Activated naive CD4-positive, alpha-beta T cell treated with anti-CD3 and anti-CD28 coated beads for 36 hours (primary cell): ENCODE results near the gene ABCB11. TPM values are rescaled to one million over a fixed set of nuclear protein-coding genes. Genes with fewer than 3 reads are reported as not detected.
"Not testable (repeated sequence)": the region's sequence is repeated elsewhere in the genome, so short reads cannot be mapped to it uniquely, and the experiment has no call there.

Experiments used
- CTCF ChIA-PET: fragments of 350-600 bp; sonication (Branson Sonifier 250); formaldehyde crosslinking; loops from one replicate; lab custom pipeline; 2021; ENCODE audit warnings: antibody characterized with exemption; lab: Charles Lee
- DNase-seq: peaks from one replicate; pipeline ENCODE4 v3.0.0-alpha.2; 2020
- H3K27ac Mint-ChIP-seq: one replicate; pipeline ENCODE4 v1.8.0; 2021; ENCODE audit warnings: mild to moderate bottlenecking, mixed read lengths
- H3K27me3 Mint-ChIP-seq: one replicate; pipeline ENCODE4 v1.8.0; 2021; ENCODE audit warnings: low read depth, mixed read lengths
- H3K36me3 Mint-ChIP-seq: one replicate; pipeline ENCODE4 v1.8.0; 2021; ENCODE audit warnings: low read depth, mixed read lengths
- H3K4me1 Mint-ChIP-seq: one replicate; pipeline ENCODE4 v1.8.0; 2021; ENCODE audit warnings: low read depth, mixed read lengths
- H3K4me3 Mint-ChIP-seq: one replicate; pipeline ENCODE4 v1.8.0; 2021; ENCODE audit warnings: mild to moderate bottlenecking, moderate library complexity, mixed read lengths
- H3K9me3 Mint-ChIP-seq: one replicate; pipeline ENCODE4 v1.8.0; 2021; ENCODE audit warnings: mixed read lengths
- intact Hi-C: fragments of 100-400 bp; cut with micrococcal nuclease; formaldehyde crosslinking; loops from one replicate; pipeline ENCODE4 v1.15.1; 2023
- total RNA-seq, 2 experiments: library from RNA; stranded (reverse); gene quantifications; one replicate each; pipeline ENCODE4 v1.2.3, GENCODE V29; 2021

Gene ABCB11
- total RNA-seq, 2 experiments from 2014 or later = not detected

- Mint-ChIP-seq H3K36me3 (no peaks in the 10 kb centered on the region), H3K27me3 (peaks cover 6% of the 10 kb centered on the region), H3K27ac (no peak overlapping the region), H3K4me3 (no peak overlapping the region), H3K4me1 (no peaks in the 10 kb centered on the region), H3K9me3 (no peaks in the 10 kb centered on the region)
- CTCF ChIA-PET = interaction anchor here (0.5 to 1.7 kb wide), 2 partner anchors 9 to 174 kb away, joined by 3 to 4 read pairs; no protein-coding TSS in a partner anchor
- no peak for DNase-seq
- intact Hi-C loops = no loop called here
These were observed 95.1 kb downstream of the ABCB11 start for GRCh38 chr2:168935810-168936581.

DNA sequence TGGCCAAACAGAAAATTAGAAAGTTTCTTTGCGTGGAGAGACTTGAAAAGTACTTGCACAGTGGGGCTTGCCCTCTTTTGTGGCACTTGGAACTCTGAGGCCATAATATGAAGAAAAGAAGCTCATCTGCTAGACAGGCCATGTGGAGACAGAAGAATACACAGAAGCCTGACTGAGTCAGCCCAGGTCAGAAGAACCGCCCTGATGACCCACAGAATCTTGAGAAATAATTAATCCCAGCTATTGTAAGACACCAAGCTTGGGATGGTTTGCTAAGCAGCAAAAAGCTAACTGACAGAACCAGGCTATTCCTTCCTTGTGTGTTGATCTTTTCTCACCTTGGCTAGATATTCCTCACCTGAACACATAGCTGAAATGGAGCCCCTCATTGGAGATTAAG is 96.3 kb downstream of the ABCB11 start:
- Mint-ChIP-seq H3K27ac (no peak overlapping the region), H3K36me3 (no peaks in the 10 kb centered on the region), H3K4me1 (no peaks in the 10 kb centered on the region), H3K4me3 (no peak overlapping the region), H3K27me3 (peaks cover 6% of the 10 kb centered on the region), H3K9me3 (no peaks in the 10 kb centered on the region)
- DNase-seq = no peak
- CTCF ChIA-PET = no interaction called here
- intact Hi-C loops = no loop called here

DNA sequence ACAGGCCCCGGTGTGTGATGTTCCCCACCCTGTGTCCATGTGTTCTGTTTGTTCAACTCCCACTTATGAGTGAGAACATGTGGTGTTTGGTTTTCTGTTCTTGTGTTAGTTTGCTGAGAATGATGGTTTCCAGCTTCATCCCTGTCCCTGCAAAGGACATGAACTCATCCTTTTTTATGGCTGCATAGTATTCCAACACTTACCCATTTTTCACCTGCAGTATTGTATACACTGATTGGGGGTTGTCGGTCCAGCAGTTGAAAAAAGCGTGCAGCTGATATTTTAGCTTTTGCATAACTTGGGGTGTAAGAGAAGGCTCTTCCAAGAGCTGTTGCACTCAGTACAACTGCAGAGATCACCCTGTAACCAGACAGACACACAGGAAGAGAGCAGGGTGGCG is 99.0 kb downstream of the ABCB11 start:
- H3K4me3 Mint-ChIP-seq, H3K9me3 Mint-ChIP-seq, H3K27ac Mint-ChIP-seq, intact Hi-C loops, CTCF ChIA-PET, H3K4me1 Mint-ChIP-seq, H3K36me3 Mint-ChIP-seq, DNase-seq: not testable (repeated sequence)
- peaks cover 10% of the 10 kb centered on the region for H3K27me3 Mint-ChIP-seq

GRCh38 chr2:168930242-168930641 is 100.9 kb downstream of the ABCB11 start:
- Mint-ChIP-seq H3K27ac (no peak overlapping the region), H3K4me3 (no peak overlapping the region), H3K9me3 (no peaks in the 10 kb centered on the region), H3K4me1 (no peaks in the 10 kb centered on the region), H3K36me3 (no peaks in the 10 kb centered on the region), H3K27me3 (peaks cover 14% of the 10 kb centered on the region)
- intact Hi-C loops = no loop called here
- CTCF ChIA-PET = interaction anchor here (1.5 to 1.6 kb wide), 2 partner anchors 9 to 19 kb away, joined by 3 to 4 read pairs; no protein-coding TSS in a partner anchor
- DNase-seq = no peak

- H3K27me3 Mint-ChIP-seq = peaks cover 14% of the 10 kb centered on the region
- H3K36me3 Mint-ChIP-seq = no peaks in the 10 kb centered on the region
- H3K4me3 Mint-ChIP-seq = no peak overlapping the region
- H3K27ac Mint-ChIP-seq = no peak overlapping the region
- no peak for DNase-seq
- CTCF ChIA-PET = interaction anchor here (0.7 kb wide), 1 partner anchor 174 kb away, joined by 3 read pairs; no protein-coding TSS in a partner anchor
- no peaks in the 10 kb centered on the region for H3K9me3 Mint-ChIP-seq
- intact Hi-C loops = no loop called here
- H3K4me1 Mint-ChIP-seq = no peaks in the 10 kb centered on the region
These were observed 102.1 kb downstream of the ABCB11 start for GRCh38 chr2:168929031-168929430.

DNA sequence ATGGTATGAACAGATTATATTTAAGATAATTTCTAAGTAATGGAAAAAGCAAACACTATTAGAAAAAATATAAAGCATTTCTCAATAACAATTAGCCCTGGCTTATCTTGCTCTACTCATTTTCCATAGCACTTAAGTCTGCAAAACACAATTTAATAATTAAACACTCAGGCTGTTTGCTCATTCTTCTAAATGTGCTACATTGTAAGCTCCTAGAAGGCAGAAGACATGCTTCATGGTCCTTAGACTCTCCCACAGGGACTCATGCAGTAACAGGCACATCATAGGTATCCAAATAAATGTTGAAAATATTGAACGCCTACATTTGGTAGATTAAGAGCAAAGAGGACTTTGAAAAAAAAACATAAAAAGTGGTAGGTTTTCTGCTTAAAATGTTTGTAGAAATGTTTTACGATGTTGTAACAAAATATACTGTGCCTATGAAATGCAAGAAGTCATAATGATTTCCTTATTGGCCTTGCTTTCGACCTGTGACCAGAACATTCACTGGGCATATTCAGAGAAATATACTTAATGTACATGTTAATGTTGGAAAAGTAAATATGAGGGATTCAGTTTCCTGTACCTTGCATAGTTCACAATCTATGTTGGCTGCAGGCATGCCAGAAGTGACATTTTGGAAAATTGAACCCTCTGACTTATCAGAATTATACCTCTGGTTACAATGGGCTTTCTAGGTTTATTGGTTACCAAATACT is 102.9 kb downstream of the ABCB11 start:
- intact Hi-C loops = no loop called here
- Mint-ChIP-seq H3K36me3 (no peaks in the 10 kb centered on the region), H3K27ac (no peak overlapping the region), H3K27me3 (peaks cover 18% of the 10 kb centered on the region), H3K9me3 (no peaks in the 10 kb centered on the region), H3K4me3 (no peak overlapping the region), H3K4me1 (no peaks in the 10 kb centered on the region)
- CTCF ChIA-PET = no interaction called here
- no peak for DNase-seq

GRCh38 chr2:168926621-168927386 is 104.3 kb downstream of the ABCB11 start:
- CTCF ChIA-PET = no interaction called here
- H3K9me3 Mint-ChIP-seq = no peaks in the 10 kb centered on the region
- intact Hi-C loops = no loop called here
- no peak overlapping the region for H3K27ac Mint-ChIP-seq
- H3K4me3 Mint-ChIP-seq = no peak overlapping the region
- peaks cover 14% of the 10 kb centered on the region for H3K27me3 Mint-ChIP-seq
- H3K36me3 Mint-ChIP-seq = no peaks in the 10 kb centered on the region
- DNase-seq = no peak
- no peaks in the 10 kb centered on the region for H3K4me1 Mint-ChIP-seq

DNA sequence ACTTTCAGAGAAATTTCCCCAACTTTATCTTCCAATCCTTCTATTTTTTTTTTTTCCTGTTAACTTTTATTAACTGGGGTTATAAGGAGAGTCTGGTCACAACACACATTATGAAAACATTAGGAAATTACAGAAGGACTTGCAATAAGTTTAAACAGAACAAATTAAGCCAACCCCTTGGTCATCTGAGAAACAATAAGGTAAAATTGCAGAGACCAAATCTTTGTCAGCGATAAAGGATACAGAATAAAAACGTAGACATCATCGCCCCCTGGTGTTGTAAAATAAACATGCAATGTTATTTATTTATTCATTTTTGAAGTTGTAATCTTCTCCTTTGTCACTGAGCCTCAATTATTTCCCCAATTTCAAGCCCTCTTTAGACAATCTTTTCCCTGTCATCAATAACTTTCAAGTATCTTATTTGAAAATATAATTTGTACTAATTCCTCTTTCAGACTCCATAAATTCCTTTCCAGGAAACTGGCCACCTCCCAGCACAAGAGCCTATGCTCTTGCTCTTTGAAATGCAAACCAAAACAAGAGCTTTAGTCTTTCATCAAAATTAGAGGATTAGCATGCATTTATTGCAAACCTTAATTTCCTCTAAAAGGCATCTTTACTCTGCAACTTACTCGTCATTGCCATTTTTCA is 110.5 kb downstream of the ABCB11 start:
- H3K36me3 Mint-ChIP-seq = peaks cover under 1% of the 10 kb centered on the region
- no peak overlapping the region for H3K27ac Mint-ChIP-seq
- H3K4me3 Mint-ChIP-seq = no peak overlapping the region
- CTCF ChIA-PET = interaction anchor here (0.5 to 1.5 kb wide), 7 partner anchors 10 to 1816 kb away, joined by 3 to 5 read pairs (median 3); no protein-coding TSS in a partner anchor
- DNase-seq = no peak
- intact Hi-C loops = loop anchor here (1.0 to 5.0 kb wide), 4 partner anchors 147 to 784 kb away; no protein-coding TSS in a partner anchor
- H3K4me1 Mint-ChIP-seq = peaks cover 4% of the 10 kb centered on the region
- H3K27me3 Mint-ChIP-seq = peaks cover 8% of the 10 kb centered on the region
- H3K9me3 Mint-ChIP-seq = no peaks in the 10 kb centered on the region

DNA sequence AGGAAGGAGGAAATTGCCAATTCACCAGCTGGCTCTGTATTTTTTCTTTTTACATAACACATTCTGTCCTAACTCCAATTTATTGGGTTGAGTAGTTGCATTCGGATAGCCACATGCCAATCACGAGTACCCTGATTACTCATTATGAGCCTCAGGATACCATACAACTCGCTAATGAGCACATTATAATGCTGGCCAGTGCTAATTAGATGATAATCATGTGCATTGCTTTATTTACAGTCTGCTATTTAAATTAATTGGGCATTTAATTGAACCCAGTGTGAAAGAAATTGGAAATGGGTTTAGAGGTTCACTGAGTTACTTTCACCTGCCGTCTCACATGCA is 114.8 kb downstream of the ABCB11 start:
- no peak overlapping the region for H3K27ac Mint-ChIP-seq
- DNase-seq = no peak
- no peak overlapping the region for H3K4me3 Mint-ChIP-seq
- H3K27me3 Mint-ChIP-seq = peaks cover 20% of the 10 kb centered on the region
- intact Hi-C loops = loop anchor here (1.0 to 10.0 kb wide), 3 partner anchors 426 to 705 kb away; partner anchors contain the start of gene CERS6
- peaks cover 12% of the 10 kb centered on the region for H3K4me1 Mint-ChIP-seq
- H3K9me3 Mint-ChIP-seq = peaks cover 4% of the 10 kb centered on the region
- CTCF ChIA-PET = interaction anchor here (0.8 kb wide), 1 partner anchor 139 kb away, joined by 3 read pairs; no protein-coding TSS in a partner anchor
- H3K36me3 Mint-ChIP-seq = peaks cover 2% of the 10 kb centered on the region

- H3K4me1 Mint-ChIP-seq = peaks cover 12% of the 10 kb centered on the region
- H3K36me3 Mint-ChIP-seq = peaks cover 2% of the 10 kb centered on the region
- H3K27me3 Mint-ChIP-seq = peaks cover 20% of the 10 kb centered on the region
- peaks cover 4% of the 10 kb centered on the region for H3K9me3 Mint-ChIP-seq
- CTCF ChIA-PET = interaction anchor here (0.8 kb wide), 1 partner anchor 138 kb away, joined by 3 read pairs; no protein-coding TSS in a partner anchor
- DNase-seq = no peak
- H3K4me3 Mint-ChIP-seq = no peak overlapping the region
- intact Hi-C loops = loop anchor here (1.0 to 10.0 kb wide), 3 partner anchors 425 to 704 kb away; partner anchors contain the start of gene CERS6
- no peak overlapping the region for H3K27ac Mint-ChIP-seq
These were observed 115.4 kb downstream of the ABCB11 start for GRCh38 chr2:168915441-168916330.

DNA sequence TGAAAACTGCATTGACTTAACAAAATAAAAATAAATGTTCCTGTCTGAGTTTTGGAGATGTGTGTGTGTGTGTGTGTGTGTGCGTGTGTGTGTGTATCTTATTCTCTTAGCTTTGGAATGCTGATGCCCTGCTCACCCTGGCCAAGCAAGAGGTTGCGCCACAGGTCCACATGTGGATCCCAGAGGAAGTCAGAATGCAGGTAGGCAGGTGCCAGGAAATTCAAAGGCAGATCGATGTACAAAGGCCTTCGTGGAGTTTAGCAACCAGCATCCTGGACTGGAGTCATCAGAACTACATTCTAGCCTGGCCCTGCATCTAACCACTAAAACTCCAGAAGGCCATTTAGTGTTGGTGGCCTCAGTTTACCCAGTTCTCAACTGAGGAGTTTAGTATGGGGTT is 117.6 kb downstream of the ABCB11 start:
- Mint-ChIP-seq H3K27ac (no peak overlapping the region), H3K4me3 (no peak overlapping the region), H3K4me1 (peaks cover 12% of the 10 kb centered on the region), H3K27me3 (peaks cover 20% of the 10 kb centered on the region), H3K9me3 (peaks cover 4% of the 10 kb centered on the region), H3K36me3 (peaks cover 2% of the 10 kb centered on the region)
- intact Hi-C loops = loop anchor here (10.0 kb wide), 1 partner anchor 459 kb away; the partner anchor contains the start of gene CERS6
- CTCF ChIA-PET = interaction anchor here (0.6 kb wide), 1 partner anchor 49 kb away, joined by 3 read pairs; no protein-coding TSS in a partner anchor
- no peak for DNase-seq
